Measurements from ENCODE around the gene GOLGA8B.
"Not testable (repeated sequence)": the region's sequence is repeated elsewhere in the genome, so short reads cannot be mapped to it uniquely, and the experiment has no call there.

Gene GOLGA8B

GRCh38 chr15:34564711-34565110 lies 18.7 kb downstream of the GOLGA8B start:
- not testable (repeated sequence) for H3K79me2 ChIP-seq (ENCODE audit: insufficient read depth, low read length); H2AFZ ChIP-seq (ENCODE audit: low read depth, low read length, severe bottlenecking); H3K9me2 ChIP-seq (replicated peaks; ENCODE audit: insufficient read depth, low read length)

GRCh38 chr15:34560814-34561213 lies 22.6 kb downstream of the GOLGA8B start:
- not testable (repeated sequence) for H3K9me3 ChIP-seq (ENCODE audit: insufficient read depth, low read length); H3K9me2 ChIP-seq (replicated peaks; ENCODE audit: insufficient read depth, low read length); H3K27me3 ChIP-seq (ENCODE audit: low read length); H3K36me3 ChIP-seq (ENCODE audit: low read length); H2AFZ ChIP-seq (ENCODE audit: low read depth, low read length, severe bottlenecking); H3K27ac ChIP-seq (ENCODE audit: low read depth, low read length); H3K9ac ChIP-seq (ENCODE audit: low read length); H4K20me1 ChIP-seq (ENCODE audit: low read depth, low read length); H3K4me2 ChIP-seq (ENCODE audit: low read depth, low read length, poor library complexity, severe bottlenecking); H3F3A ChIP-seq (ENCODE audit: insufficient read depth); H3K79me2 ChIP-seq (ENCODE audit: insufficient read depth, low read length); H3K4me3 ChIP-seq (ENCODE audit: insufficient read depth, low read length, poor library complexity, severe bottlenecking)

More at GRCh38 chr15:34564711-34565110, 18.7 kb downstream of the GOLGA8B start:
- H3K36me3 ChIP-seq (ENCODE audit: low read length); H3K27ac ChIP-seq (ENCODE audit: low read depth, low read length); H3K4me2 ChIP-seq (ENCODE audit: low read depth, low read length, poor library complexity, severe bottlenecking); H3K4me3 ChIP-seq (ENCODE audit: insufficient read depth, low read length, poor library complexity, severe bottlenecking); H3K9me3 ChIP-seq (ENCODE audit: insufficient read depth, low read length); H4K20me1 ChIP-seq (ENCODE audit: low read depth, low read length); H3K27me3 ChIP-seq (ENCODE audit: low read length); H3K9ac ChIP-seq (ENCODE audit: low read length); H3F3A ChIP-seq (ENCODE audit: insufficient read depth): not testable (repeated sequence)

- not testable (repeated sequence) for H3K79me2 ChIP-seq (ENCODE audit: insufficient read depth, low read length); H3K27me3 ChIP-seq (ENCODE audit: low read length); H3K27ac ChIP-seq (ENCODE audit: low read depth, low read length); H2AFZ ChIP-seq (ENCODE audit: low read depth, low read length, severe bottlenecking); H3K4me2 ChIP-seq (ENCODE audit: low read depth, low read length, poor library complexity, severe bottlenecking); H3K36me3 ChIP-seq (ENCODE audit: low read length); H4K20me1 ChIP-seq (ENCODE audit: low read depth, low read length); H3K9me2 ChIP-seq (replicated peaks; ENCODE audit: insufficient read depth, low read length); H3K9me3 ChIP-seq (ENCODE audit: insufficient read depth, low read length); H3F3A ChIP-seq (ENCODE audit: insufficient read depth); H3K4me3 ChIP-seq (ENCODE audit: insufficient read depth, low read length, poor library complexity, severe bottlenecking); H3K9ac ChIP-seq (ENCODE audit: low read length)
These were observed 23.7 kb downstream of the GOLGA8B start for GRCh38 chr15:34559764-34560163.

GRCh38 chr15:34555162-34555561 lies 28.3 kb downstream of the GOLGA8B start:
- H2AFZ ChIP-seq (ENCODE audit: low read depth, low read length, severe bottlenecking); H3K27me3 ChIP-seq (ENCODE audit: low read length); H3K79me2 ChIP-seq (ENCODE audit: insufficient read depth, low read length); H3K4me2 ChIP-seq (ENCODE audit: low read depth, low read length, poor library complexity, severe bottlenecking); H3K9me3 ChIP-seq (ENCODE audit: insufficient read depth, low read length); H3K9me2 ChIP-seq (replicated peaks; ENCODE audit: insufficient read depth, low read length); H3K4me3 ChIP-seq (ENCODE audit: insufficient read depth, low read length, poor library complexity, severe bottlenecking); H4K20me1 ChIP-seq (ENCODE audit: low read depth, low read length); H3K27ac ChIP-seq (ENCODE audit: low read depth, low read length); H3K36me3 ChIP-seq (ENCODE audit: low read length); H3K9ac ChIP-seq (ENCODE audit: low read length); H3F3A ChIP-seq (ENCODE audit: insufficient read depth): not testable (repeated sequence)

GRCh38 chr15:34554716-34555115 lies 28.7 kb downstream of the GOLGA8B start:
- H3K4me2 ChIP-seq (ENCODE audit: low read depth, low read length, poor library complexity, severe bottlenecking); H3K9me2 ChIP-seq (replicated peaks; ENCODE audit: insufficient read depth, low read length); H3K27ac ChIP-seq (ENCODE audit: low read depth, low read length); H4K20me1 ChIP-seq (ENCODE audit: low read depth, low read length); H3K9me3 ChIP-seq (ENCODE audit: insufficient read depth, low read length); H3K36me3 ChIP-seq (ENCODE audit: low read length); H3K9ac ChIP-seq (ENCODE audit: low read length); H2AFZ ChIP-seq (ENCODE audit: low read depth, low read length, severe bottlenecking); H3K4me3 ChIP-seq (ENCODE audit: insufficient read depth, low read length, poor library complexity, severe bottlenecking); H3K27me3 ChIP-seq (ENCODE audit: low read length); H3F3A ChIP-seq (ENCODE audit: insufficient read depth); H3K79me2 ChIP-seq (ENCODE audit: insufficient read depth, low read length): not testable (repeated sequence)

GRCh38 chr15:34554126-34554525 lies 29.3 kb downstream of the GOLGA8B start:
- not testable (repeated sequence) for H3K27ac ChIP-seq (ENCODE audit: low read depth, low read length); H2AFZ ChIP-seq (ENCODE audit: low read depth, low read length, severe bottlenecking); H4K20me1 ChIP-seq (ENCODE audit: low read depth, low read length); H3F3A ChIP-seq (ENCODE audit: insufficient read depth); H3K79me2 ChIP-seq (ENCODE audit: insufficient read depth, low read length); H3K36me3 ChIP-seq (ENCODE audit: low read length); H3K9me3 ChIP-seq (ENCODE audit: insufficient read depth, low read length); H3K9me2 ChIP-seq (replicated peaks; ENCODE audit: insufficient read depth, low read length); H3K27me3 ChIP-seq (ENCODE audit: low read length); H3K4me2 ChIP-seq (ENCODE audit: low read depth, low read length, poor library complexity, severe bottlenecking); H3K9ac ChIP-seq (ENCODE audit: low read length); H3K4me3 ChIP-seq (ENCODE audit: insufficient read depth, low read length, poor library complexity, severe bottlenecking)

- not testable (repeated sequence) for H3K36me3 ChIP-seq (ENCODE audit: low read length); H3K9ac ChIP-seq (ENCODE audit: low read length); H3K4me2 ChIP-seq (ENCODE audit: low read depth, low read length, poor library complexity, severe bottlenecking); H3K27ac ChIP-seq (ENCODE audit: low read depth, low read length); H3K27me3 ChIP-seq (ENCODE audit: low read length); H3K9me2 ChIP-seq (replicated peaks; ENCODE audit: insufficient read depth, low read length); H3K9me3 ChIP-seq (ENCODE audit: insufficient read depth, low read length); H4K20me1 ChIP-seq (ENCODE audit: low read depth, low read length); H2AFZ ChIP-seq (ENCODE audit: low read depth, low read length, severe bottlenecking); H3K4me3 ChIP-seq (ENCODE audit: insufficient read depth, low read length, poor library complexity, severe bottlenecking); H3K79me2 ChIP-seq (ENCODE audit: insufficient read depth, low read length); H3F3A ChIP-seq (ENCODE audit: insufficient read depth)
These were observed 33.3 kb downstream of the GOLGA8B start for GRCh38 chr15:34550129-34550528.

GRCh38 chr15:34549381-34549809 lies 34.1 kb downstream of the GOLGA8B start:
- H3K9me3 ChIP-seq (ENCODE audit: insufficient read depth, low read length); H3K9me2 ChIP-seq (replicated peaks; ENCODE audit: insufficient read depth, low read length); H3F3A ChIP-seq (ENCODE audit: insufficient read depth); H2AFZ ChIP-seq (ENCODE audit: low read depth, low read length, severe bottlenecking); H3K36me3 ChIP-seq (ENCODE audit: low read length); H3K27me3 ChIP-seq (ENCODE audit: low read length); H3K4me2 ChIP-seq (ENCODE audit: low read depth, low read length, poor library complexity, severe bottlenecking); H4K20me1 ChIP-seq (ENCODE audit: low read depth, low read length); H3K79me2 ChIP-seq (ENCODE audit: insufficient read depth, low read length); H3K27ac ChIP-seq (ENCODE audit: low read depth, low read length); H3K9ac ChIP-seq (ENCODE audit: low read length); H3K4me3 ChIP-seq (ENCODE audit: insufficient read depth, low read length, poor library complexity, severe bottlenecking): not testable (repeated sequence)
